Activated T-cell treated with anti-CD3 and anti-CD28 coated beads, Interleukin-2, amount 50 U/mL, for 1 hour (primary cell): Measurements from ENCODE around the gene BCAS3.
"Not testable (repeated sequence)": the region's sequence is repeated elsewhere in the genome, so short reads cannot be mapped to it uniquely, and the experiment has no call there.

Source experiments
- DNase-seq: peaks from one replicate; pipeline ENCODE4 v3.0.0-alpha.2; 2020

BCAS3 gene

DNA sequence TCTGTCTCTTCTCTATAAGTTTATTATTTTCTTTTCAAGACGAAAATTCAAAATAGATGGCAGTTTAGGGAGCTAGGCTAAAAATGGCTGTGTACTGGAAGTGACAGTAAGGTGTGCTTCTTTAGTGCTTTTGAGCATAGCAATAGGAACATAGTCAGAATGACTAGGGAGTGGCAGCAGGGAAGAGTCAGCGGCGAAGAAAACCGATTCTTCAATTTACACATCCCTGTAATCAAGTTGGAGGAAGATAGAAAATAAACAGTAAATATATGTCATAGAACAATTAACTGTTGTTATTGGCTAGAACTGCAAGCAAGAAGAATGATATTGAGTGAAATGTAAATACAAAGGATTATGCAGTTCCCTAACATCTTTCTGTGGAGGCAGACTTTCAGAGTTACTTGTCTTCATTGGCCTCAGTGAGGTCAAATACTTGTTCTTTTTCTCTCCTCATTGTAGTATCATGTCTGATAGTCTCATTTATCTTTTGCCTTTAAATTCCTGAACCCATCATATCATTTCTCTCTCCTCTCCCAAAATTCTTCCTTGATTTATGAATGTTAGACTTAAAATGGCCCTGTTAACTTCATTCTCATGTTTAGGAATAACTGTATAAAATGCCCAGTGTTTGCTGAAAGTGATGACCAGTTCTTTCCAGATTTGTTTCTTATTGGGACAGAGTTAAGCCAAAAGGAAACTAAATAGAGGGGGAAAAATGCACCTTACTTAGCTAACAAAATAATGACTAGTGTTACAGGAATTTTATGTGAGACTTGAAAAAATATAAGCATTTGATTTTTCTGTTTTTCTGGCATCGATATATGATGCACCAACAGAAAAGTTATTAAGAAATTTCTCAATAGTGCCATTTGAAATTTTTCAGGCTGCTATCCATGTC is 211.4 kb downstream of the BCAS3 start:
- no peak for DNase-seq

DNA sequence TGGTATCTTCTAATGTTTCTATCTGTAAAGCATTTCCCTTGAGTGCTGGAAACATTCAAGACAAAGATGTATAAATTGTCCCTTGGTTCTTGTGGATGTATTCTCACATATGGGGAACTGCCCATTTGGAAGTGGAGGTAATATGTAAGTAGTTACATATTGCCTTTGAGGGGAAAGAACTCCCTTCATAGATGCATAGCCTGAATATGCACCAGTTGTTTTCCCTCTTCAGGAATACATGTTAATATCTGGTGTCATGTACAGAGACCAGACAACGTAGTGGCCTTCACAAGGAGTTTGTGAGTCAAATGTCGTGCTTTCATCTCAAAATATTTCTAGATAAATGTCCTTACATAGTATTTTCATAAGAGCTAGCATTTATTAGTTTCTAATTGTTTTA is 213.5 kb downstream of the BCAS3 start:
- no peak for DNase-seq

DNA sequence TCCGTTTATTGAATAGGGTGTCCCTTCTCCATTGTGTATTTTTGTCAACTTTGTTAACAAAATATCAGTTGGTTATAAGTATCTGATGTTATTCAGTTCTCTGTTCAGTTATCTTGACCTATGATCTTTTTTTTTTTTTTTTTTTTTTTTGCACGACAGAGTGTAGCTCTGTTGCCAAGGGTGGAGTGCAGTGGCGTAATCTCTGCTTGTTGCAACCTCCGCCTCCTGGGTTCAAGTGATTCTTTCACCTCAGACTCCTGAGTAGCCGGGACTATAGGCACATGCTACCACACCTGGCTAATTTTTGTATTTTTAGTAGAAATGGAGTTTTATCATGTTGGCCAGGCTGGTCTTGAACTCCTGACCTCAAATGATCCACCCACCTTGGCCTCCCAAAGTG is 215.8 kb downstream of the BCAS3 start:
- no peak for DNase-seq

DNA sequence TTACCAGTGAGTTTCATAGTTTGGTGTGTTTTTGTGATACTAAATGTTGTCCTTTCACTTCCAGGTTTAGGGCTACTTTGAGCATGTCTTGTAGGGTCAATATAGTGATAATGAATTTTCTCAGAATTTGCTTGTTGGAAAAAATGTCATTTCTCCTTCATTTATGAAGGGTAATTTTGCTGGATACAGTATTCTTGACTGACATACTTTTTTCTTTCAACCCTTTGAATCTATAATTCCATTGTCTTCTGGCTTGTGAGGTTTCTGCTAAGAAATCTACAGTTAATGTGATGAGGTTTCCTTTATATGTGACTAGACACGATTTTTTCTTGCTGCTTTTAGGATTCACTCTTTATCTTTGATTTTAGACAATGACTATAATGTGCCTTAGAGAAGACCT is 219.3 kb downstream of the BCAS3 start:
- DNase-seq = no peak

DNA sequence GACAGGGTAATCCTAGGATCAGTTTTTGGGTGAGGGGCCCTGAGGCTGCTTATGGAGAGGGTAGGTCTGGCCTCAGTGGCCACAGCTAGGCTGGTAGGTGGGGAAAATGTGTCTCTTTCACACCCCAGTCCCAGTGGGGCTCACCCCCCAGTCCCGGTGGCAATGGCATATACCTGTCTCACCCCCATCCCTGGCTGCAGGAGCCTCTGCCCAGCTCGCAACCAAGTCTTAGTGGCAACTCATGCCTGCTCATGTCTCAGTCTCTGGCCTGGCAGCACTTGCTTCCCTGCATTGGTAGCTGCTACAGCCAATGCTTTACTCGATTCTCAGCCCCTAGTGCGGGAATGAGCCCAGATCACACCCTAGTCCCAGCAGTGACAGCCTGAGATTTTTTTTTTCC is 221.5 kb downstream of the BCAS3 start:
- DNase-seq = no peak

DNA sequence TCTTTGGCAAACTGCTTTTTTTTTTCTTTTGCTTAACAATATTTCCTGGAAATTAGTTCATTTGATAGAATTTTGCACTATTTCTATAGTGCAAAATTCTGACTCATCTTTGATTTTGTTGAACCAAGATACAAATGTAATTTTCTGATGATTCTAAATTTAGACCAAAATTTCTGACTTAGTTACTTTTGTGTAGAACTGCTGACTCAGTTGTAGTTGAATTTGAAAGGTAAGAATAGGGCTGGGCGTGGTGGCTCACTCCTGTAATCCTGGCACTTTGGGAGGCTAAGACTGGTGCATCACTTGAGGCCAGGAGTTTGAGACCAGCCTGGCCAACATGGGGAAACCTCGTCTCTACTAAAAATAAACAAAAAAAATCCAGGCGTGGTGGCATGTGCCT is 223.0 kb downstream of the BCAS3 start:
- no peak for DNase-seq

DNA sequence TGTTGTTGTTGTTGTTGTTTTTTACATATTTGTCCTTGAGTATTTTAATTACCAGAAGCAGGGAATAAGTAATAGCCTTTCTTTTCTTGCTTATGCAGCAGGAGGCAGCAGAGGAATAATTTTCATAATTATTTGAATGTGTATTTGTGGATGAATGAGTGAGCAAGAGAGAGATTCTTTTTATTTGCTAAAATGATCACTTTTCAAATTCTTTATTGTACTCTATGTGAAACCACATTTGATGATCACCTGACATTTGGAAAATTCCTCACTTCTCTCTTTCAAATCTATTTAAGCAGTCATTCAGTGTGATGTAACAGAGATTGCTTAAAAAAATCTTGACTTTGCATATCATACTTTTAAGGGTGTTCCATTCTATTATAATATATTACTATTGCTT is 223.6 kb downstream of the BCAS3 start:
- no peak for DNase-seq

DNA sequence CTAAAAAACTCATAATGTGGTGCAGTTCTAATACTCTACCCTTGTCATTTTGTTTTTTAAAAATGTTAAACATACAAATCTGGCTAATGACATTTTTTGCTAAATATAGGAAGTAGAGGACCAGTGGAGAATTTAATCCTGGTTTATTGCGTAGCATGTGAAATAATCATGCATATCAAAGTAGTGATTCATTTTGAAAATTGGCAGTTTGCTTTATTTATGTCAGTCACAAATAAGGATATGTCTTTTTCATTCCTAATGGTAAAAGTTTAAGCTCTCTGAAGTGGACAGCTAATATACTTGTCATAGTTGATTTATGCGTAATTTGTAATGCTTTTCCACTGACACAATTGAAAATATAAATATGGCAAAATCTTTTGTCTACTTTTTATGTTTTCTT is 224.2 kb downstream of the BCAS3 start:
- no peak for DNase-seq

DNA sequence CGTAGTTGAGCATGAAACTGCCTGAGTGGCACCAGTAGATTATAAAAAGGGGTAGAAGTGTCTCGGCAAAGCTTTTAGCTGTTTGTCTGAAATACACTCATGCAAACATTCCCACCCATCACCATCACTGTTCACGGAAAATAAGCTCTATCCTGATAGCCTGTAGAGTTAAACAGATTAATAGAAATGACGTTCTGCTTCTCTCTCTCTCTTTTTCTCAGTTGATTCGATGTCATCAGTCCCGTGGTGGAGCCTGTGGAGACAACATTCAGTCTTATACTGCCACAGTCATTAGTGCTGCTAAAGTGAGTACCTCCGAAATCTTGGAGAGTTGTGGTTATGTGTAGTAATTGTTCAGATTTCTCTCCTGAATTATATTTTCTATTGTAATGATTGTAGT is 224.7 kb downstream of the BCAS3 start:
- no peak for DNase-seq

DNA sequence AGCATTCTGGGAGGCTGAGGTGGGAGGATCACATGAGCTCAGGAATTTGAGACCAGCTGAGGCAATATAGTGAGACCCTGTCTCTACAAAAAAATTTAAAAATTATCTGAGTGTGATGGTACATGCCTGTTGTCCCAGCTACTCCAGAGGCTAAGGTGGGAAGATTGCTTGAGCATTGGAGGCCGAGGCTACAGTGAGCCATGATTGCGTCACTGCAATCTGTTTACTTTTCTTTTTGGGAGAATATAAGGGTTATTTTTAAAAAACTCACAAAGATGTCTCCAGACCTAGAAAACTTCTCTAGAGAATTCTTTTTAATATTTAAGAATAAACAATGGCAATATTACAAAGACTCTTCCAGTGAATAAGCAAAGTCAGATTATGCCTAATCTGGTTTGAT is 226.9 kb downstream of the BCAS3 start:
- no peak for DNase-seq

DNA sequence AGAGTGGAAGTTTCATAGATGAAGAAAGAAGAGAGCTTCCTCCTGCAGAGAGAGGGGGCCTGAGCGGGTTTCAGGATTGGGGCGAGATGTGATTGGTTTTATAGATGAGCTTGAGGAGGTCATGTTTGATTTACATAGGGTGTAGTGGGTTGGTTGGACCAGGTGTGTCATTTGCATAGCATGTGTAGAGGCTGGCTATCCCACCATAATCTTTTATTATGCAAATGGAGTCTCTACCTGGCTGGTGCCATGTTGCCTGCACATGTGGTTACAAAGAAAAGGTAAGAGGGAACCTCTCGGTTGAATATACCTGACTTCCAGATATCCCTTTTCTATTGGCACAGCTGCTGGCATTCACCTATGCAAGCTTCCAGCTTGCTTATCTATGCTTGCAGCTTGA is 228.1 kb downstream of the BCAS3 start:
- DNase-seq = no peak

DNA sequence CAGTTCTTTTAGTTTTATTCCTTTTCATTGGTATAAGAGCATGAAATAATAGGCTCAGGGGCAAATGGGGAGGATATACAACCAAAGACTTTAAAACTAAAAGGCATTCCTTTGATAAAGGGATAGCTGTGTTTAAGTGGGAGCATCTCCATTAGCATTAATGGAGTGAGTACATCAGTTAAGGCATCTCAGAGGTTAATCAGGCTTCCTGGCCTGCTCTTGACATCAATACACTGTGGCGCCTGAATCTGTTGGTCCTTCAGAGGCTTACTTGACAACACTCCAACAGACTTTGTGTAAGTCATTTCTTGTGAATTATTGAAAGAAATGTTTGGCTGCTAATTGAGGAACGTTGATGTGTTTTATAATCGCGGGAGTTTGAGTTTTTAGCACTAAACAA is 230.7 kb downstream of the BCAS3 start:
- DNase-seq = no peak

DNA sequence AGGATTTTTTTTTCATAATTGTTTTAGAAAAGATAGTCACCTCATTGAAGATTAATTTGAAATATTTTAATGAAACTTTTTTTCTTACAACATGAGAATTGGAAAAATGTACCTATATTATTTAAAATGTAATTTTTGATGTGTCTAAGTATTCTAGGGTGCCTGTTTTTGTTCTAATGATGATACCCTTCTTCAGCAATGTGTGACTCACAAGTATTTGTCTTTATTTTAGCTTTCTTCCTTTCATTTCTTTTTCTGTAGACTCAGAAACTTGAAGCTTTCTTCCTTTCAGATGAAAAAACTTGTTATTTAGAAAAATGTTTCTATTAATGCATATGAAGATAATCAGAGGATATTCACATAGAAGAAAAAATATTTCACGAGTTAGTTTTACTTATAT is 231.8 kb downstream of the BCAS3 start:
- DNase-seq = no peak

DNA sequence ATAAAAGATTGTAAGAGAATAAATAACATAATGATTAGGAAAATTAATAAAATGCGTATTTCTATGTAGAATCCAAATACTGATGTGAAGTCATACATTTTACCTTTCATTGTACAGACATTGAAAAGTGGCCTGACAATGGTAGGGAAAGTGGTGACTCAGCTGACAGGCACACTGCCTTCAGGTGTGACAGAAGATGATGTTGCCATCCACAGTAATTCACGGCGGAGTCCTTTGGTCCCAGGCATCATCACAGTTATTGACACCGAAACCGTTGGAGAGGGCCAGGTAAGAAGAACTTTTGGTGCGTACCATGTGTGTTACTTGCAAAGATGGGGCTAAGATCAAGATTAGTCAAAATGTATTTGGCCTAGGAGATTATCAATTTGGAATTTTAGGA is 232.8 kb downstream of the BCAS3 start:
- DNase-seq = no peak

DNA sequence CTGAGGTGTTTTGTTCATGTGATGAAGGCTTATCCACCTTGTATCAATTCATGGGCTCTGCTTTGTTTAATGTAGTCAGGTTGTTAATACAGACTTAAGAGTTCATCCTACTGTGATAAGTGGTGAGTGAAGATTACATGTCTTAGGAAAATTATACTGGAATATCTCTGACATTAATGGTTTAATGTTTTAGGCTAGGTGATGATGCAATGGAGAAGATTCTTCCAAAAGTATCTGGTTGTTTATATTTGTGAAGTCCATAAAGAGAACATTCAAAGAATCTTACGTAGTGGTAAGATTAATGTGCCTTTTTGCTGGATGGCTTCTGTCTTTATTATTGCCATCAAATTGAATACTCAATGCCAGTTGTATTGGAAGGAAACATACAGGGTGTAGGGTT is 236.4 kb downstream of the BCAS3 start:
- DNase-seq = no peak

DNA sequence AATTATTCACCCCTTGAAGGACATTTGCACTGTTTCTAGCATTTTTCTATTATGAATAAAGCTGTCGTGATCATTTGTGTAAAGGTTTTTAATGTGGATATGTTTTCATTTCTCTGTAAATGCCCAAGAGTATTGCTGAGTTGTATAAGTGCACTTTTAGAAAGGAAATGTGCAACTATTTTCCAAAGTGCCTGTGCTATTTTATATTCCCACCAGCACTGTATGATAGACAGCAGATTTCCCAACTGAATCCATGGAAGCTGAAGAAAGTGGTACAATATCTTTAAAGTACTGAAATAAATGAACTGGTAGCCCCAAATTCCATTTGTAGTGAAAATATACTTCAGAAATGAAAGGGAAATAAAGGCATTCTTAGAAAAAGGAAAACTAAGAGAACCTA is 238.4 kb downstream of the BCAS3 start:
- no peak for DNase-seq

DNA sequence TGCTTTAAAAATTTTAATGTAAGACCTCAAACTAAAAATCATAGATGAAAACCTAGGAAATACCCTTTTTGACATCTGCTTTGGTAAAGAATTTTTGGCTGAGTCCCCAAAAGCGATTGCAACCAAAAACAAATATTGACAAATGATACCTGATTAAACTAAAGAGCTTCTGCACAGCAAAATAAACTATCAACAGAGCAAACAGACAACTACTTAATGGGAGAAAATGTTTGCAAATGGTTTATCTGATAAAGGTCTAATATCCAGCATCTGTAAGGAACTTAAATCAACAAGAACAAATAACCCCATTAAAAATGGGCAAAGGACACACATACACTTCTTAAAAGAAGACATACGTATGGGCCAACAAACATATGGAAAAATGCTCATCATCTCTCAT is 242.5 kb downstream of the BCAS3 start:
- no peak for DNase-seq

DNA sequence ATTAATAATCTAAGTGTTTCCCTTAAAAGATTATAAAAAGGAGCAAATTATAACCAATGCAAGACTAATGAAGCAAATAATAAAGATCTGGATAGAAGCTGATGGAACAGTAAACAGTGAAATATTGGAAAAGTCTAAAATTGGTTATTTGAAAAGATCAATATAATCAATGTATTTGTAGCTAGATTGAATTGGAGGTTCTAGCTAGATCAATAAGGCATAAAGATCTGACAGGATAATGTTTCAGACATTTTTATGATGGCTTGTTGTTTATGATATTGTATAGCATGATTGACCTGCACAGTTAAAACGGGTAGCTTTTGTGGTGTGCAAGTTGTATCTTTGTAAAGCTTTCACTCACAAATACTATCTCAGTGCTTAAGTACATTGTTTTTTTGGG is 245.3 kb downstream of the BCAS3 start:
- DNase-seq = no peak

DNA sequence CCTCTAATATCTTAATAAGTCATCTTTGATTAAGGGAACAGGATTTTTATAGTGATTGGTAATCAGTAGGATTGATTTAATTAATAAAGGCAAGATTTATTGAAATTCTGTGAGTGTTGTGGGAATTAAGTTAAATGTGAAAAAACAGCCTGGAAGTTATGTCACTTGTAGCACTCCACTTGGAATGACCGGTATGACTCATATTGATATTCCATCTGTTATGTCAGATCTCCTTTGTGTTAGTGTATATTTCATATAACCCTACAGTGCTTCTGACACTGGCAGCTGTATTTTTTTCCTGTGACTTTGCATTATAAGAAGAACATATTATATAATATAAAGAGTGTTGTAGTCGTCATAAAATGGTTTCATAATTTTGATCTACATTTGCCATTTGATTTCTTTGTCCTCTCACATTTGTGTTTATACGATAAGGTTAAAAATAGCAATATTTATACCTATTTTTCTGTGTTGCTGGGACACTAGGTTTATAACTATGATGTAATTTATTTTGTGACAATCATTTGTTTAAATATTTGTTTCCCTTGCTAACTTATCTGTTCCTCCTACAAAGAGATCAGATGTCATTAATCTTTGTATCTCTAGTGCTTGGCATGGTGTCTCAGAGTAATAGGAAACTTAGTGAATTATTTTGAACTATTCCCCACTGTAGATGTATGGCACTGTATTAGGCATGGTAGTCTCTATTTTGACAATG is 249.0 kb downstream of the BCAS3 start:
- no peak for DNase-seq

DNA sequence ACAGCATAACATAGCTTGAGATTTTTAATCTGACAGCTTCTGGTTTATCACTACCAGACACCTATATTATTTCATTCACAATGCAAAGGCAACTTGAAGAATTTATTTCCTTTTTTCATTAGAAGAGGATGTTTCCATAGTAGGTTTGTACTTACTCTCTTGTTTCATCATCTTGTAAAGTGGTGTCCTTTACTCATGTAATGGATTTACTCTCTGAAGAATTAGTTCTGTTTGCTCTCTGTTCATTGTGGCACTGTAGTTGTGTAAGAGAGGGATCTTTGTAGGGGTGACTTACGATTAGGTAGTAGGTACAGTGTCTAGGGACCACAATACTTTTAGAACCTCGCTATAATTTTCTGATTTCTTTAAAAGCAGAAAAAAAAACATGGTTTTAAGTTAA is 256.1 kb downstream of the BCAS3 start:
- DNase-seq = no peak

DNA sequence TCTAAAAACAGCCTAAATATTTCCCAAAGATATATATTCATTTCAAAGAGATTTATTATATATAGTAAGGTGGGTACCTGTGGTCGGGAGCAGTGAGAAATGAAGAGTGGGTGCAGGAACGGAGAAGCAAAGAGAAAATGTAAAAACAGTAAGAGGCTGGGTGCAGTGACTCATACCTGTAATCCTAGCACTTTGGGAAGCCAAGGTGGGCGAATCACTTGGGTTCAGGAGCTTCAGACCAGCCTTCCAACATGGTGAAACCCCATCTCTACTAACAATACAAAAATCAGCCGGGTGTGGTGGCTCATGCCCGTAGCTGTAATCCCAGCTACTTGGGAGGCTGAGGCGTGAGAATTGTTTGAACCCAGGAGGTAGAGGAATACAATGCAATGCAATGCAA is 257.1 kb downstream of the BCAS3 start:
- DNase-seq = no peak

DNA sequence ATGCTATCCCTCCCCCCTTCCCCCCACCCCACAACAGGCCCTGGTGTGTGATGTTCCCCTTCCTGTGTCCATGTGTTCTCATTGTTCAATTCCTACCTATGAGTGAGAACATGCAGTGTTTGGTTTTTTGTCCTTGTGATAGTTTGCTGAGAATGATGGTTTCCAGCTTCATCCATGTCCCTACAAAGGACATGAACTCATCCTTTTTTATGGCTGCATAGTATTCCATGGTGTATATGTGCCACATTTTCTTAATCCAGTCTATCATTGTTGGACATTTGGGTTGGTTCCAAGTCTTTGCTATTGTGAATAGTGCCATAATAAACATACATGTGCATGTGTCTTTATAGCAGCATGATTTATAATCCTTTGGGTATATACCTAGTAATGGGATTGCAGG is 258.3 kb downstream of the BCAS3 start:
- DNase-seq = not testable (repeated sequence)

DNA sequence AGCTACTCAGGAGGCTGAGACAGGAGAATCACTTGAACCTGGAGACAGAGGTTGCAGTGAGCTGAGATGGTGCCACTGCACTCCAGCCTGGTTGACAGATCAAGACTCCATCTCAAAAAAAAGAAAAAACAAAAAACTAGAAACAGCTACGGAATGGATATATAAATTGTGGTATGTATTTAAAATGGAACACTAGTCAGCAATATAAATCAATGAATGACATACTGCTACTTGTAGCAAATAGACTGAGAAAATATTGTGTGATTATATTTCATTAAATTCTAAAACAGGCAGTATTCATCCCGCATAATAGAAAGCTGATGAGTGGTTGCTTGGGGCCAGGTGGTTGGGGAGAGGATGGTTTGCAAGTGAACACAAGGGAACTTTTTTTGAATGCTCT is 261.7 kb downstream of the BCAS3 start:
- no peak for DNase-seq

DNA sequence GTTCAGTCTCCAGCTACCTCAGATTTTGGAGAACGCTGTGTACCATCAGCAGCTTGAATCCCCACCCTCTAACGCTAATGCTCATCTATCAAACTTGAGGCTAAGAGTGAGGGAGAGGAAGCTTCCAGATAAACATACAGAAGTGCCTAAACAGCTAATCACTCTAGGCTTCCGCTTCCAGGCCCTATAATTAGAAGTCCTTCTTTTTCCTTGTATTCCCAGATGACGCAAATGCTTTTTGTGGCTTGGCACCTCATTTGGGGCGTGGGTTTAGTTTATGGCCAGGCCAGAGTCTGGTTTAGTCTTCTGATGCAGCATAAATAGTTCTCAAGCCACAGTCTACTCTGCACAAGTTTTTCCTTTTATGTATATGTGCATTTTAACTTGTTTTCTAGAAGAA is 263.4 kb downstream of the BCAS3 start:
- no peak for DNase-seq

DNA sequence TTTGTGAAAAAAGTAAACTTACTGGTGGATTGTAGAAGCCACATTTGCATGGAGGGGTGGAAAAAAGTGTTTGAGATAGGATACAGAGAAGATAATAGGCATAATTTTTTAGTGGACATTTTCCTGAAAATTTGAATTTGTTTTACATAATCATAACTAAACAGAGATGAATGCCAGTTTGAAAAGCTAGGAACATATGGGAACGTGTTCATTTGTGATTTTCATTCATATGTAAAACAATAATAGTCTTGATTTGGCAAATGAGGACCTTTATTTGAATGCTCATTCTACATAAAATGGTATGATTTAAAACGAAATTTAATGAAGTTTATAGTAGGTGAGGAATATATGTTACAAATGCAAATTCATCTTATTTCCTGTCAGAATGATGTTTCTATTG is 263.9 kb downstream of the BCAS3 start:
- no peak for DNase-seq
